Esophagus squamous epithelium (tissue), 4 donors: Measurements from ENCODE around the gene MEF2D.

ENCODE experiments used
- POLR2A ChIP-seq, 4 donors: fragments of 450-650 bp; IDR thresholded peaks; one replicate each; pipeline ENCODE4 v1.6.1; 2017; ENCODE audit warnings: antibody characterized with exemption in 4 of 4, mild to moderate bottlenecking in 4 of 4, moderate library complexity in 3 of 4
- TF ChIP-seq, protein P1 (sequence below), 6 experiments: fragments of 450-650 bp in 4 of 6; fragments of 200-600 bp in 2 of 6; sonication (generic) in 2 of 6; IDR thresholded peaks; one replicate each; pipeline ENCODE4 v1.5.1; 2016 to 2019; ENCODE audit warnings: antibody characterized with exemption in 6 of 6, mild to moderate bottlenecking in 4 of 6, moderate library complexity in 4 of 6

DNA sequence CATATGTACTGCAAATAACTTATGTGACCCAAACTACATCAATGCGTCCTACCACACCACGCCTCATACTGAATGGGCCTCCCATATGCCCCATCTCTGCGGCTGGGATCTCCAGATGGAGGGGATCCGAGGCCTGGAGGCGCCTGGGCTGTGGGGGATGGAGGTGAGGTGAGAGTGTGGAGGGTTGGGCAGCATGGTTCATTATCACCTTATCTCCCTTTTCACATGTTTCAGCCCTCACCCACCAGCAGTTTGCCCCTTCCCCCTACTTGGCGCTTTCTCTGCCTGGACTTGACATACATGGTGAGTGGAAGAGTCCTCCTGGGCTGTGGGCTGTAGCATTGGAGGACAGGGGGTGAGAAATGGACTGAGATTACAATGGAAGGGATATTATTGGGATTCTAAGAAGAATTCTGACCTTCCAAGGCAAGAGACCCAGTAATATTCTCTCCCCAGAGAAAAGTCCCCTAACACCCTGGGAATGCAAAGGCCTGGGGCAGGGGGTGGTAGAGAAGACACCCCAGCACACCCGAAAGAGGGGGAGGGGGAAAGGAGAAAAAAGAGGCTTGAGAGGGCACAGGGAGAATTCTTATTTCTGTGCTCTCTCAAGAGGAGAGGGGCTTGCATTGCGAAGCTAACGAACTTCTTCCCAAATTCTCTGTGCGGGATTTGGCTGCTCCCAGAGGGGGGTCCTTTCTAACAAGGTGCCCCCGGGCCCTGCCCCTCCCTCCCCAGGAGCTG, 61.4 kb downstream of the MEF2D start:
- TF ChIP-seq, protein P1, sequence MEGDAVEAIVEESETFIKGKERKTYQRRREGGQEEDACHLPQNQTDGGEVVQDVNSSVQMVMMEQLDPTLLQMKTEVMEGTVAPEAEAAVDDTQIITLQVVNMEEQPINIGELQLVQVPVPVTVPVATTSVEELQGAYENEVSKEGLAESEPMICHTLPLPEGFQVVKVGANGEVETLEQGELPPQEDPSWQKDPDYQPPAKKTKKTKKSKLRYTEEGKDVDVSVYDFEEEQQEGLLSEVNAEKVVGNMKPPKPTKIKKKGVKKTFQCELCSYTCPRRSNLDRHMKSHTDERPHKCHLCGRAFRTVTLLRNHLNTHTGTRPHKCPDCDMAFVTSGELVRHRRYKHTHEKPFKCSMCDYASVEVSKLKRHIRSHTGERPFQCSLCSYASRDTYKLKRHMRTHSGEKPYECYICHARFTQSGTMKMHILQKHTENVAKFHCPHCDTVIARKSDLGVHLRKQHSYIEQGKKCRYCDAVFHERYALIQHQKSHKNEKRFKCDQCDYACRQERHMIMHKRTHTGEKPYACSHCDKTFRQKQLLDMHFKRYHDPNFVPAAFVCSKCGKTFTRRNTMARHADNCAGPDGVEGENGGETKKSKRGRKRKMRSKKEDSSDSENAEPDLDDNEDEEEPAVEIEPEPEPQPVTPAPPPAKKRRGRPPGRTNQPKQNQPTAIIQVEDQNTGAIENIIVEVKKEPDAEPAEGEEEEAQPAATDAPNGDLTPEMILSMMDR (IDR thresholded peaks at IDR 0.05) = no peak
- TF ChIP-seq POLR2A (IDR thresholded peaks at IDR 0.05) = no peak
